ENCODE data around the gene SPO11.

The SPO11 gene

GRCh38 chr20:57391439-57392301 is 62.1 kb downstream of the SPO11 start:
- peak; percentile 22 for DNase-seq (ENCODE audit: low read depth)

GRCh38 chr20:57392512-57393271 is 63.1 kb downstream of the SPO11 start:
- DNase-seq (ENCODE audit: low read depth) = no peak
